ENCODE measurements around the gene TTLL4. TPM values are rescaled to one million over a fixed set of nuclear protein-coding genes. Genes with fewer than 3 reads are reported as not detected.

The TTLL4 gene
- total and polyA plus RNA-seq, 3 donors from 2014 or later = 86.0 to 141 (median 96.9) TPM

DNA sequence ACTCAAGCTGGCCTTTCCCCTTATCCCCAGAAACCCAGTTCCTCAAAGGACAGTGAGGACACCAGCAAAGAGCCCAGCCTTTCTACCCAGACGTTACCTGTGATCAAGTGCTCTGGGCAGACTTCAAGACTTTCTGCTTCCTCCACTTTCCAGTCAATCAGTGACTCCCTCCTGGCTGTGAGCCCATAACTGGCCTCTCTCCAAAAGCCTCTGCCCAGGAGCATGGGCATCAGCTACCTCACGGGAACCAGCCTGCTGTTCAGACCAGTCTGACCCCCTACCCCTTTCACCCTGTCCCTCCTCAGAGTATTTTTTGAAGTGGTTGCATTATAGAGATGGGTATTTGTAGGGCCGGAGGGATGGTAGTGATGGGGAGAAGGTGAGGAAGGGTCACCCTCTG lies 43.6 kb downstream of the TTLL4 start:
- Histone ChIP-seq H3K27ac (no peak overlapping the region), H3K4me3 (no peak overlapping the region), H3K9me3 (no peaks in the 10 kb centered on the region), H3K36me3 (ENCODE audit: low read depth, missing control alignments) (no peaks in the 10 kb centered on the region), H3K27me3 (no peaks in the 10 kb centered on the region), H3K4me1 (no peaks in the 10 kb centered on the region)
- WGBS, 2 donors = 62 to 89% methylated on average over 3 of the region's 3 CpGs
- intact Hi-C loops (cut with DNase I; ENCODE audit: low total_unique reads) = no loop called here
- TF ChIP-seq POLR2A (IDR thresholded peaks at IDR 0.05) = no peak
- TF ChIP-seq, protein P1, sequence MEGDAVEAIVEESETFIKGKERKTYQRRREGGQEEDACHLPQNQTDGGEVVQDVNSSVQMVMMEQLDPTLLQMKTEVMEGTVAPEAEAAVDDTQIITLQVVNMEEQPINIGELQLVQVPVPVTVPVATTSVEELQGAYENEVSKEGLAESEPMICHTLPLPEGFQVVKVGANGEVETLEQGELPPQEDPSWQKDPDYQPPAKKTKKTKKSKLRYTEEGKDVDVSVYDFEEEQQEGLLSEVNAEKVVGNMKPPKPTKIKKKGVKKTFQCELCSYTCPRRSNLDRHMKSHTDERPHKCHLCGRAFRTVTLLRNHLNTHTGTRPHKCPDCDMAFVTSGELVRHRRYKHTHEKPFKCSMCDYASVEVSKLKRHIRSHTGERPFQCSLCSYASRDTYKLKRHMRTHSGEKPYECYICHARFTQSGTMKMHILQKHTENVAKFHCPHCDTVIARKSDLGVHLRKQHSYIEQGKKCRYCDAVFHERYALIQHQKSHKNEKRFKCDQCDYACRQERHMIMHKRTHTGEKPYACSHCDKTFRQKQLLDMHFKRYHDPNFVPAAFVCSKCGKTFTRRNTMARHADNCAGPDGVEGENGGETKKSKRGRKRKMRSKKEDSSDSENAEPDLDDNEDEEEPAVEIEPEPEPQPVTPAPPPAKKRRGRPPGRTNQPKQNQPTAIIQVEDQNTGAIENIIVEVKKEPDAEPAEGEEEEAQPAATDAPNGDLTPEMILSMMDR (IDR thresholded peaks at IDR 0.05) = no peak
- DNase-seq = no peak

GRCh38 chr2:218754781-218755180 lies 44.1 kb downstream of the TTLL4 start:
- 84 to 98% methylated on average over 7 of the region's 7 CpGs for WGBS, 2 donors
- Histone ChIP-seq H3K27ac (no peak overlapping the region), H3K27me3 (no peaks in the 10 kb centered on the region), H3K9me3 (no peaks in the 10 kb centered on the region), H3K4me3 (no peak overlapping the region), H3K4me1 (no peaks in the 10 kb centered on the region), H3K36me3 (ENCODE audit: low read depth, missing control alignments) (no peaks in the 10 kb centered on the region)
- intact Hi-C loops (cut with DNase I; ENCODE audit: low total_unique reads) = no loop called here
- no peak for DNase-seq
- TF ChIP-seq POLR2A (IDR thresholded peaks at IDR 0.05) = no peak
- TF ChIP-seq, protein P1 (IDR thresholded peaks at IDR 0.05) = no peak

DNA sequence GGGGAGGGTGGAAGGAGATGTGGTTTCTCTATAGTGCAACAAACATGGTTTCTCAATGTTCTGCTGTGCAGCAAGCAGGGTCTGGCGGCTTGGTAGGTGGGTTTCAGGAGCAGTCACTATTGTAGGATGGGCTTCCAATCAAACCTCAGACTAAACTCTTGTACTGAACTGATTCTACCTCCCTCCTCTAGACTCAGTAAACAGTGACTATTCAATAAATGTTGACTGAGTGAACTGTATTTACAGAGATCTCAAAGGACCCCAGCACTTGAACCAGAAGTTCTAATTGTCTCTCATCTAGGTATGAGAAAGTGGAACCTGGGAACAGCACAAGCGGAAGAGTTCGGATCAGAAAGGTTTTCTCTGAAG lies 44.5 kb downstream of the TTLL4 start:
- no peak overlapping the region for H3K27ac ChIP-seq
- intact Hi-C loops (cut with DNase I; ENCODE audit: low total_unique reads) = no loop called here
- no peaks in the 10 kb centered on the region for H3K27me3 ChIP-seq
- WGBS, 2 donors = 82 to 96% methylated on average over 2 to 3 of the region's 3 CpGs
- no peak for TF ChIP-seq POLR2A (IDR thresholded peaks at IDR 0.05)
- TF ChIP-seq, protein P1 (IDR thresholded peaks at IDR 0.05) = no peak
- H3K9me3 ChIP-seq = no peaks in the 10 kb centered on the region
- no peak overlapping the region for H3K4me3 ChIP-seq
- no peaks in the 10 kb centered on the region for H3K36me3 ChIP-seq (ENCODE audit: low read depth, missing control alignments)
- H3K4me1 ChIP-seq = no peaks in the 10 kb centered on the region
- DNase-seq = no peak

DNA sequence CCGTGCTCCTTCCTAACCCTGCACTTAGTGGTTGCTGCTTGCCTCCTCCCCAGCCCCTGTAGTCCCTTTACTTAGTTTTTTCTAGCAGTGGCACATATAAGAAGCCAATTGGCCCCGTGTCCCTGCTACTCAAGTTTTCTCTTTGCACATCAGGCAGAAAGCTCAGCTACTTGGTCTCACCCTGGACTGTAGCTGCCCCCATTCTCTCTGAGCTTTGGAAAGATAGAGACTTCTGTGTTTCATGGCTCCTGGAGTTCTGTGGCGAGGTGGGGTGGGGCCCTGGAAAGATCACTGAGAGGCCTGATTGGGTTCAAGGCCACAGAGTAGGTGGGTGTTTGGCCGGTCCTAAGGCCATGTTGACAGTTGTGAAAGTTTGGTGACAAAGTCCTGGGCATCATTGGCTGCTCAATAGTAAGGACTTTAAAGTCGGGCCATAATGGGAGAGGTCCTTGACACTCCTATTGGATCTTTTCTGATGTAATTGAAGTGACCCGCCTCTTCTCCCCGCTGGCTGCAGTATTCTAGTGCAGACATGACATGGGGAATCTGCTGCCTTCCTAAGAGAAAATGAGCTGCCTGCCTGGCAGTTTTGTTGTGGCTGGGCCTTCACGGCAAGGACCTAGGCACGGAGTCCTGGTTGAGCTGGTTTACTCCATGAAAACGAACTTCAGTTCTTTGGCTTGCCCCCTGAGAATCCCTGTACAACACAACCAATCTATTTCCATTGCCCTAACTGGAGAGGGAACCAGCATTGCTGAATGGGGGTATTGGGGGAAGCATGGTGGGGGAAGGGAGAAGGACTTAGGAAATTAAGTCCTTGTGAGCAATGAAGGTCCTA lies 45.2 kb downstream of the TTLL4 start:
- WGBS, 2 donors = 89 to 91% methylated on average over 10 of the region's 10 CpGs
- Histone ChIP-seq H3K9me3 (no peaks in the 10 kb centered on the region), H3K4me3 (no peak overlapping the region), H3K4me1 (no peaks in the 10 kb centered on the region), H3K36me3 (ENCODE audit: low read depth, missing control alignments) (no peaks in the 10 kb centered on the region), H3K27me3 (no peaks in the 10 kb centered on the region), H3K27ac (no peak overlapping the region)
- no peak for DNase-seq
- TF ChIP-seq, protein P1 (IDR thresholded peaks at IDR 0.05) = no peak
- TF ChIP-seq POLR2A (IDR thresholded peaks at IDR 0.05) = no peak
- intact Hi-C loops (cut with DNase I; ENCODE audit: low total_unique reads) = no loop called here

Measured in testis (tissue), 3 donors.